GM12872 (cell line): ENCODE data around the gene COQ4.

Experiments used
- TF ChIP-seq, protein P1 (sequence below): IDR thresholded peaks from 3 replicates; pipeline ENCODE4 v1.5.1; 2011; ENCODE audit warnings: low read depth, mild to moderate bottlenecking, low read length, moderate library complexity; ENCODE audit not compliant: insufficient read depth

The COQ4 gene

DNA sequence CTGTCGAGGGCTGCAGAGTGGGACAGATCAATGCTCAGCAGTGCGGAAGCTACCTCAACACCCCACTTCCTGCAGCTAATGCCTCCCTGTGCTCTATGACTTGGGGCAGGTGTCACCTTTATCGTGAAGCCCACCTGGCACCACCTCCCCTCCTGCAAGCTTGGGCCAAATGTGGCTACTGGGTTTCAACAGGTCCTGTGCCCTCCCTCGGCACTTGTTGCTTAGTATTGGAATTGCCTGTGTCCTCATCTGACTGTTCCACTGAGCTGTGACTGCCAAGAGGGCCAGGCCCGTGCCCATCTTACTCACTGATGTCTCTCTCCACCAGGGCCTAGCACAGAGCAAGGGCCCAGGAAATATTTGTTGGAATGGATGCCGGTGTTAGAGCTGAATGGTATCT lies 27.1 kb downstream of the COQ4 start:
- TF ChIP-seq, protein P1, sequence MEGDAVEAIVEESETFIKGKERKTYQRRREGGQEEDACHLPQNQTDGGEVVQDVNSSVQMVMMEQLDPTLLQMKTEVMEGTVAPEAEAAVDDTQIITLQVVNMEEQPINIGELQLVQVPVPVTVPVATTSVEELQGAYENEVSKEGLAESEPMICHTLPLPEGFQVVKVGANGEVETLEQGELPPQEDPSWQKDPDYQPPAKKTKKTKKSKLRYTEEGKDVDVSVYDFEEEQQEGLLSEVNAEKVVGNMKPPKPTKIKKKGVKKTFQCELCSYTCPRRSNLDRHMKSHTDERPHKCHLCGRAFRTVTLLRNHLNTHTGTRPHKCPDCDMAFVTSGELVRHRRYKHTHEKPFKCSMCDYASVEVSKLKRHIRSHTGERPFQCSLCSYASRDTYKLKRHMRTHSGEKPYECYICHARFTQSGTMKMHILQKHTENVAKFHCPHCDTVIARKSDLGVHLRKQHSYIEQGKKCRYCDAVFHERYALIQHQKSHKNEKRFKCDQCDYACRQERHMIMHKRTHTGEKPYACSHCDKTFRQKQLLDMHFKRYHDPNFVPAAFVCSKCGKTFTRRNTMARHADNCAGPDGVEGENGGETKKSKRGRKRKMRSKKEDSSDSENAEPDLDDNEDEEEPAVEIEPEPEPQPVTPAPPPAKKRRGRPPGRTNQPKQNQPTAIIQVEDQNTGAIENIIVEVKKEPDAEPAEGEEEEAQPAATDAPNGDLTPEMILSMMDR, result no peak

DNA sequence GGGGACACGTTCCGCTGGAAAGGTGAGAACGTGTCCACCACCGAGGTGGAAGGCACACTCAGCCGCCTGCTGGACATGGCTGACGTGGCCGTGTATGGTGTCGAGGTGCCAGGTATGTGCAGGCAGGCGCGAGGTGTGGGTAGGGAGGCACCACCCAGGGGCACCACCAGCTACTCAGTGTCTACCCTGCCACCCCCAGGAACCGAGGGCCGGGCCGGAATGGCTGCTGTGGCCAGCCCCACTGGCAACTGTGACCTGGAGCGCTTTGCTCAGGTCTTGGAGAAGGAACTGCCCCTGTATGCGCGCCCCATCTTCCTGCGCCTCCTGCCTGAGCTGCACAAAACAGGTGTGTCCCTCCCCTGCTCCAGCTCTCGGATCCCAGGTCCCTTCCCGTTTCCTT lies 32.8 kb downstream of the COQ4 start:
- TF ChIP-seq, protein P1, result no peak

DNA sequence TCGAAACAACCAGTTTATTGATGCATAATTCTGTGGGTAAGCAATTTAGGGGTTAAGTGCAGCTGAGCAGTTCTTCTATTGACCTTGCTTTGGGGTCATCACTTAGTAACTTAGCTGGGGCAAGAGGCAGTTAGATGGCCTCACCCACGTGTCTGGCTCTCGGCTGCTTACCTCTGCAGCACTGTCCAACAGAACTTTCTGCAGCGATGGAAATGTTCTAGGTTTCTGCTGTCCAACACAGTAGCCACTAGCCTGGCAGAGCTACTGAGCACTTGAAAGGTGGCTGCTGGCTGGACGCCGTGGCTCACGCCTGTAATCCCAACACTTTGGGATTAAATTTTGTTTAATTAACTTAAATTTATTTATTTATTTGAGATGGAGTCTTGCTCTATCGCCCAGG lies 35.5 kb downstream of the COQ4 start:
- TF ChIP-seq, protein P1, result no peak

GRCh38 chr9:128358861-128359260 lies 36.2 kb downstream of the COQ4 start:
- TF ChIP-seq, protein P1, result no peak

- TF ChIP-seq, protein P1, result no peak
These were observed 38.2 kb downstream of the COQ4 start for GRCh38 chr9:128360826-128361225.

- TF ChIP-seq, protein P1, result no peak
These were observed 38.8 kb downstream of the COQ4 start for GRCh38 chr9:128361296-128361985.

- TF ChIP-seq, protein P1, result peak; percentile 95
These were observed 39.5 kb downstream of the COQ4 start for GRCh38 chr9:128361986-128362646.
